ENCODE measurements around the gene TEKT2.

The TEKT2 gene

DNA sequence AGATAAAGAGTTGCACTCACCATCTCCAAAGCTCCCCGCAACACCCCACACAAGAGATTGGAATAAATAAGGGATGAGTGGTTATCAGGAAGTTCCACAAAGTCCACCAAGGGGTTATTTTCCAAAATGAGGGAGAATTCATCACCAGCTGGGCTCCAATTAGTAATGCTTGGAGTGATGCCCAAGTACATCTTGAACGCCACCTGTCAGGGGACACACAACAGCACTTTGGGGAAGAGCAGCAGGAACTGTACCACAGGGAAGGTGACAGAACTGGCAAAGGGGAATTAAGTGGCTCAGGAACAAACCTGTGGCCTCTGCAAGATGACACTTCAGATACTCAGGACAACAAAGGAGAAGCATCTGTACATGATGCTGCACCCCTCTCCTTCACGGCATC is 53.9 kb downstream of the TEKT2 start:
- TF ChIP-seq, protein P1, sequence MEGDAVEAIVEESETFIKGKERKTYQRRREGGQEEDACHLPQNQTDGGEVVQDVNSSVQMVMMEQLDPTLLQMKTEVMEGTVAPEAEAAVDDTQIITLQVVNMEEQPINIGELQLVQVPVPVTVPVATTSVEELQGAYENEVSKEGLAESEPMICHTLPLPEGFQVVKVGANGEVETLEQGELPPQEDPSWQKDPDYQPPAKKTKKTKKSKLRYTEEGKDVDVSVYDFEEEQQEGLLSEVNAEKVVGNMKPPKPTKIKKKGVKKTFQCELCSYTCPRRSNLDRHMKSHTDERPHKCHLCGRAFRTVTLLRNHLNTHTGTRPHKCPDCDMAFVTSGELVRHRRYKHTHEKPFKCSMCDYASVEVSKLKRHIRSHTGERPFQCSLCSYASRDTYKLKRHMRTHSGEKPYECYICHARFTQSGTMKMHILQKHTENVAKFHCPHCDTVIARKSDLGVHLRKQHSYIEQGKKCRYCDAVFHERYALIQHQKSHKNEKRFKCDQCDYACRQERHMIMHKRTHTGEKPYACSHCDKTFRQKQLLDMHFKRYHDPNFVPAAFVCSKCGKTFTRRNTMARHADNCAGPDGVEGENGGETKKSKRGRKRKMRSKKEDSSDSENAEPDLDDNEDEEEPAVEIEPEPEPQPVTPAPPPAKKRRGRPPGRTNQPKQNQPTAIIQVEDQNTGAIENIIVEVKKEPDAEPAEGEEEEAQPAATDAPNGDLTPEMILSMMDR (IDR thresholded peaks at IDR 0.05; ENCODE audit: low read depth, low read length, poor library complexity, severe bottlenecking): no peak
- no peak for TF ChIP-seq EZH2phosphoT487 (IDR thresholded peaks at IDR 0.05; ENCODE audit: borderline replicate concordance, low read length)
- peaks cover 41% of the 10 kb centered on the region for H3K36me3 ChIP-seq (ENCODE audit: control insufficient read depth, low read length)
- peaks cover 24% of the 10 kb centered on the region for H3K79me2 ChIP-seq (ENCODE audit: control insufficient read depth, low read length)
- H4K20me1 ChIP-seq (ENCODE audit: control insufficient read depth, insufficient read depth, low read depth, low read length): no peaks in the 10 kb centered on the region
- H3F3A ChIP-seq (ENCODE audit: control insufficient read depth, insufficient read depth): no peaks in the 10 kb centered on the region
- no peak overlapping the region for H3K4me3 ChIP-seq (ENCODE audit: low read length)
- H3K27ac ChIP-seq (ENCODE audit: low read depth, low read length): no peak overlapping the region
- H3K9me3 ChIP-seq (ENCODE audit: control insufficient read depth, insufficient read depth, low read length): no peaks in the 10 kb centered on the region
- H3K4me1 ChIP-seq (ENCODE audit: control insufficient read depth, low read length): no peaks in the 10 kb centered on the region
- H3K9me2 ChIP-seq (replicated peaks; ENCODE audit: control insufficient read depth, low read length): no peaks in the 10 kb centered on the region
- H3K4me2 ChIP-seq (ENCODE audit: low read length): no peak overlapping the region
- H3K27me3 ChIP-seq (ENCODE audit: control insufficient read depth, low read length): no peaks in the 10 kb centered on the region
